Sigmoid colon (tissue), 4 donors: Measurements from ENCODE around the gene CPSF7.

Experiments
- CTCF ChIP-seq, 4 experiments: fragments of 450-650 bp in 3 of 4; fragments of 200-600 bp in 1 of 4; IDR thresholded peaks; one replicate each; pipeline ENCODE4 v1.5.1; 2016 to 2019; ENCODE audit warnings: antibody characterized with exemption in 4 of 4, mild to moderate bottlenecking in 3 of 4, moderate library complexity in 2 of 4
- EP300 ChIP-seq, 4 donors: sonication (generic); formaldehyde crosslinking; IDR thresholded peaks; one replicate each; pipeline ENCODE4 v1.6.1; 2017; ENCODE audit warnings: antibody characterized with exemption in 4 of 4

- no peak for TF ChIP-seq CTCF (IDR thresholded peaks at IDR 0.05)
- no peak for TF ChIP-seq EP300 (IDR thresholded peaks at IDR 0.05)
Observed at GRCh38 chr11:61429346-61429690, 457 bp downstream of the CPSF7 start.
